Ovary (tissue), 3 donors: ENCODE results near the gene CD3E.

Experiments used
- CTCF ChIP-seq, 3 donors: fragments of 450-650 bp in 2 of 3; fragments of 200-600 bp in 1 of 3; IDR thresholded peaks; one replicate each; pipeline versions ENCODE4 v1.5.1 to v1.8.0; 2016 to 2022; ENCODE audit warnings: antibody characterized with exemption in 3 of 3, mild to moderate bottlenecking in 1 of 3
- POLR2A ChIP-seq: fragments of 450-650 bp; IDR thresholded peaks from one replicate; pipeline ENCODE4 v1.6.1; 2017; ENCODE audit warnings: antibody characterized with exemption, mild to moderate bottlenecking, moderate library complexity
- donor health status: DM: no; HTN: no; CAD: no.

GRCh38 chr11:118322721-118323120 is 18.2 kb downstream of the CD3E start:
- TF ChIP-seq CTCF (IDR thresholded peaks at IDR 0.05) = no peak
- TF ChIP-seq POLR2A = no peak
